ENCODE measurements around the gene SLFN14. TPM values are rescaled to one million over a fixed set of nuclear protein-coding genes. Genes with fewer than 3 reads are reported as not detected.

The SLFN14 gene
- polyA plus RNA-seq, 1 experiment = not detected

- no peaks in the 10 kb centered on the region; the same call in 1 of the 2 replicates for H3K27me3 ChIP-seq (ENCODE audit: control insufficient read depth, insufficient read depth, low read length)
- ChIA-PET POLR2A (no interaction called here), CTCF (interaction anchor here (0.6 to 2.0 kb wide), 4 partner anchors 9 to 347 kb away, joined by 3 to 5 read pairs (median 4); partner anchors contain the start of gene PEX12)
- no peaks in the 10 kb centered on the region for H3K36me3 ChIP-seq (ENCODE audit: control insufficient read depth, insufficient read depth, low read length)
- peak; percentile 69 for DNase-seq (ENCODE audit: low read depth)
- no peak for TF ChIP-seq CTCF (IDR thresholded peaks at IDR 0.05; ENCODE audit: insufficient read depth, low read depth, low read length)
- H3K4me3 ChIP-seq (ENCODE audit: low read depth, low read length) = peak within 1 kb of the TSS; percentile 75
Measured at GRCh38 chr17:35587074-35587961, 26.7 kb upstream of the SLFN14 start, which contains the start of gene AP2B1. Gene AP2B1, plus strand, starts transcription at chr17:35587322. Its CDS starts 6,709 bp downstream, at chr17:35594031.

GRCh38 chr17:35586569-35587073 is 26.0 kb upstream of the SLFN14 start:
- ChIA-PET CTCF (interaction anchor here (0.6 to 1.2 kb wide), 3 partner anchors 8 to 346 kb away, joined by 3 to 4 read pairs (median 3); partner anchors contain the start of gene PEX12), POLR2A (no interaction called here)
- no peaks in the 10 kb centered on the region for H3K36me3 ChIP-seq (ENCODE audit: control insufficient read depth, insufficient read depth, low read length)
- no peaks in the 10 kb centered on the region; the same call in 1 of the 2 replicates for H3K27me3 ChIP-seq (ENCODE audit: control insufficient read depth, insufficient read depth, low read length)
- DNase-seq (ENCODE audit: low read depth) = no peak
- peak overlapping the region; percentile 75 for H3K4me3 ChIP-seq (ENCODE audit: low read depth, low read length)
- TF ChIP-seq CTCF (IDR thresholded peaks at IDR 0.05; ENCODE audit: insufficient read depth, low read depth, low read length) = no peak

GRCh38 chr17:35584061-35584460 is 23.4 kb upstream of the SLFN14 start:
- no peak for DNase-seq (ENCODE audit: low read depth)
- TF ChIP-seq CTCF (IDR thresholded peaks at IDR 0.05; ENCODE audit: insufficient read depth, low read depth, low read length) = no peak
- Histone ChIP-seq H3K36me3 (ENCODE audit: control insufficient read depth, insufficient read depth, low read length) (no peaks in the 10 kb centered on the region), H3K4me3 (ENCODE audit: low read depth, low read length) (no peak overlapping the region), H3K27me3 (ENCODE audit: control insufficient read depth, insufficient read depth, low read length) (no peaks in the 10 kb centered on the region; the same call in 1 of the 2 replicates)
- CTCF ChIA-PET = no interaction called here
- POLR2A ChIA-PET = interaction anchor here (0.6 kb wide), 1 partner anchor 12 kb away, joined by 11 read pairs; no protein-coding TSS in a partner anchor

DNA sequence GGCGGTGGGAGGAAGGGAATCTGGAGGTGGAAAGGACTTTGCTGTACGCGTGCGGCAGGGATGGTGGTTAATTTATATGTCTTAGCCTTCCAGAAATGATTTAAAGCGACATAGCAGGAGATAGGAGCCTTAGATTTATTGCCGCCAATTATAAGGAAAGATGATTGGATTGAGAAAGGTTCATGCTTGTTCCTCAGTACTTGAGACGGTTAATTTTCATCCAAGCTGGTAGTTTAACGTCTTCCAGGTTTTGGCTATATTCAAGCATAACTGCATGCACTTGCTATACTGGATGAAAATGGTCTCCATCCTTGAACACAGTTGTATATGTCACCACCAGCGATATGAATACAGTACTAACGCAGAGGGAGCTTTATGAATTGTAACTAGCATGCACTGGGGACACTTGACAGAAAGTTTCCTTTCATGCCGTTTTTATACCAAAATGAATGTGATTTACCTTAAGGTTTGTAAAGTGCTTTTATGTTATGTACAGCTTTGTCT is 18.4 kb upstream of the SLFN14 start:
- CTCF ChIA-PET = interaction anchor here (0.6 to 1.3 kb wide), 8 partner anchors 8 to 267 kb away, joined by 3 to 7 read pairs (median 3); partner anchors contain the start of gene AP2B1
- no peak for TF ChIP-seq CTCF (IDR thresholded peaks at IDR 0.05; ENCODE audit: insufficient read depth, low read depth, low read length)

More for the DNA sequence above, 18.4 kb upstream of the SLFN14 start:
- no peaks in the 10 kb centered on the region for H3K27me3 ChIP-seq (ENCODE audit: control insufficient read depth, insufficient read depth, low read length)
- H3K36me3 ChIP-seq (ENCODE audit: control insufficient read depth, insufficient read depth, low read length) = no peaks in the 10 kb centered on the region
- POLR2A ChIA-PET = interaction anchor here (0.6 to 1.3 kb wide), 3 partner anchors 11 to 62 kb away, joined by 3 to 5 read pairs (median 3); no protein-coding TSS in a partner anchor
- DNase-seq (ENCODE audit: low read depth) = no peak
- peak overlapping the region; percentile 82 for H3K4me3 ChIP-seq (ENCODE audit: low read depth, low read length)
